NCI-H510A (cell line): ENCODE results near the gene TACC2.
"Not testable (repeated sequence)": the region's sequence is repeated elsewhere in the genome, so short reads cannot be mapped to it uniquely, and the experiment has no call there.

Experiments used
- DNase-seq: peaks from one replicate; lab custom pipeline; 2025; lab: John Stamatoyannopoulos, UW

Gene TACC2, protein sequence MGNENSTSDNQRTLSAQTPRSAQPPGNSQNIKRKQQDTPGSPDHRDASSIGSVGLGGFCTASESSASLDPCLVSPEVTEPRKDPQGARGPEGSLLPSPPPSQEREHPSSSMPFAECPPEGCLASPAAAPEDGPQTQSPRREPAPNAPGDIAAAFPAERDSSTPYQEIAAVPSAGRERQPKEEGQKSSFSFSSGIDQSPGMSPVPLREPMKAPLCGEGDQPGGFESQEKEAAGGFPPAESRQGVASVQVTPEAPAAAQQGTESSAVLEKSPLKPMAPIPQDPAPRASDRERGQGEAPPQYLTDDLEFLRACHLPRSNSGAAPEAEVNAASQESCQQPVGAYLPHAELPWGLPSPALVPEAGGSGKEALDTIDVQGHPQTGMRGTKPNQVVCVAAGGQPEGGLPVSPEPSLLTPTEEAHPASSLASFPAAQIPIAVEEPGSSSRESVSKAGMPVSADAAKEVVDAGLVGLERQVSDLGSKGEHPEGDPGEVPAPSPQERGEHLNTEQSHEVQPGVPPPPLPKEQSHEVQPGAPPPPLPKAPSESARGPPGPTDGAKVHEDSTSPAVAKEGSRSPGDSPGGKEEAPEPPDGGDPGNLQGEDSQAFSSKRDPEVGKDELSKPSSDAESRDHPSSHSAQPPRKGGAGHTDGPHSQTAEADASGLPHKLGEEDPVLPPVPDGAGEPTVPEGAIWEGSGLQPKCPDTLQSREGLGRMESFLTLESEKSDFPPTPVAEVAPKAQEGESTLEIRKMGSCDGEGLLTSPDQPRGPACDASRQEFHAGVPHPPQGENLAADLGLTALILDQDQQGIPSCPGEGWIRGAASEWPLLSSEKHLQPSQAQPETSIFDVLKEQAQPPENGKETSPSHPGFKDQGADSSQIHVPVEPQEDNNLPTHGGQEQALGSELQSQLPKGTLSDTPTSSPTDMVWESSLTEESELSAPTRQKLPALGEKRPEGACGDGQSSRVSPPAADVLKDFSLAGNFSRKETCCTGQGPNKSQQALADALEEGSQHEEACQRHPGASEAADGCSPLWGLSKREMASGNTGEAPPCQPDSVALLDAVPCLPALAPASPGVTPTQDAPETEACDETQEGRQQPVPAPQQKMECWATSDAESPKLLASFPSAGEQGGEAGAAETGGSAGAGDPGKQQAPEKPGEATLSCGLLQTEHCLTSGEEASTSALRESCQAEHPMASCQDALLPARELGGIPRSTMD (N-terminal part only)

DNA sequence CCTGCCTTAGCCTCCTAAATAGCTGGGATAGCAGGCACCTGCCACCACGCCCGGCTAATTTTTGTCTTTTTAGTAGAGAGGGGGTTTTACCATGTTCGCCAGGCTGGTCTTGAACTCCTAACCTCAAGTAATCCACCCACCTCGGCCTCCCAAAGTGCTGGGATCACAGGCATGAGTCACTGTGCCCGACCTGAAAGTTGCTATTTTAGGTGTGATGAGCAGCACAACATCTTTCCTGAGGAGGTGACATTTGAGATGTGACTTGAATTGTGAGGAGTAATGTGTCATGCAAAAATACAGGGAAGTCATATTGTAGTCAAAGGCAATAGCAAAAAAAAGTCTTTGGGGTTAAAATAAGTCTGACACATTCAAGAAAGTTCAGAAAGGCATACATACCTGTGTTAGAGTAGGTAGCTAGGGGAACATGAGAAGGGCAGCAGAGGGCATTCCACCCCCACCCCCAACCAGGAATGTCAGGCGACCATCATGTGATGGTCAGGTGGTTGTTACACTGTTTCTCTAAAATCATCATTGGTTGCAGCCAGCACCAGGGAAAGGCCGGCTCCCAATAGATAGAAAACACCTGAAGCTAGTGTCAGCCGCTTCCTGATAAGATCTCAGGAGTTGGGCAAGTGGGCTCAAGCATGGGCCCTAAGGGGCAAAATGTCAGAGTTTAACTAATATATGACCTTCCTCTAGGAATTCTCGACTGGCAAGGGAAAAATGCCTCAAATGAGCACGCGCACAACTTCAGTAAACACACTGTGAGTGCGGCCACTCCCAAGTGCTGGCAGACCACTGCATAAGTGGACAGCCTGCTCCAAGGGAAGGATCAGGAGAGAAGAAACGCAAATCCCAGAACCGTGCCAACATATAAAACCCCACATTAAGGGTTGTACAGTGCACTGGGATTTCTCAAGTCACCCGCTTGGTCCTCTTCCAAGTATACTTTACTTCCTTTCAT, at the start of gene TACC2:
TSS of gene TACC2 (plus strand) at position 803 of the 964 bp plus-strand sequence. CDS start 32,819 bp downstream, outside the sequence.
- no peak for DNase-seq

GRCh38 chr10:121941532-121941931, 47.4 kb upstream of the TACC2 start:
- no peak for DNase-seq

- DNase-seq, result no peak
Measured at GRCh38 chr10:121942749-121943416, 46.1 kb upstream of the TACC2 start.

DNA sequence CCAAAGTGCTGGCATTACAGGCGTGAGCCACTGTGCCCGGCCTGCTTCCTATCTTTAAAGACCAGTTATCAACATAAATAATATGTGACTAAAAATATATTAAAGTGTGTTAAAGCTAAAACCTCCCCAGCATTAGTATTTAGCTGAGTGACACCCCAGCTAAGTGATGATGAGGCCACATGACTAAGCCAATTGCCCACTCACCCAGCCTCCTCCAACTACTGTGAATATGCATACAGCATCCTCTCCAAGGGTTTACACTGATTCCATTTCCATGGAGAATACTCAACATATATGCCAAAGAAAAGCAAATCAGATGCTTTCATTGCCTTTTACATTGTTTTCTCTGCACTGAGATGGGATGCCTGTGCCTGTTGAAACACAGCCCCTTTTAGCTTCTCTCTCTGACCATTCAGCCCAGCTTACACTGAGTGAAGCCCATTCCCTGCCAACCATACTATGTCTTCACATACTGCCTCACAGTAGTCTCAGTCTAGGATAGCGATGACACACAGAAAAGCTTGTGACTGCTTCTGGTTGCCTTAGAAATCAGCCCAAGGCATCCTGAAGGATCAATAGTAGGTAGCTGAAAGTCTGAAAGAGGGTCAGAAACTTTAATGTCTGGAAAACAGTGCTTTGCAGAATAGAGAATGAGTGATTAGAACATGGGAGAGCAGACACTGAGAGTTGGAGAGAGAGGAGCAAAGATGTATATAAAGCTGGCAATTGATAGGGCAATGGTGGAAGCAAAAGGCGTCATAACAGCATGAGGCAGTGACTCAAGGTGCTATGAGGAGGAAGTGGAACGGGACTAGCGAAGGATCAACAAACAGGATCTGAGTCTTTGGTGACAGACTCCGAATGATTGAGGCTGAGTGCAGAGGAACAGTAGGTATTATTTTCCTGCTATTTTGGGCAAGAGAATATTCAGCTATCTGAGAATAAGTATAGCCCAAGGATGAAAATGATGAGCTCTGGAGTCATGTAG, 41.3 kb upstream of the TACC2 start:
- no peak for DNase-seq

GRCh38 chr10:121949049-121949448, 39.9 kb upstream of the TACC2 start:
- DNase-seq, result no peak

DNA sequence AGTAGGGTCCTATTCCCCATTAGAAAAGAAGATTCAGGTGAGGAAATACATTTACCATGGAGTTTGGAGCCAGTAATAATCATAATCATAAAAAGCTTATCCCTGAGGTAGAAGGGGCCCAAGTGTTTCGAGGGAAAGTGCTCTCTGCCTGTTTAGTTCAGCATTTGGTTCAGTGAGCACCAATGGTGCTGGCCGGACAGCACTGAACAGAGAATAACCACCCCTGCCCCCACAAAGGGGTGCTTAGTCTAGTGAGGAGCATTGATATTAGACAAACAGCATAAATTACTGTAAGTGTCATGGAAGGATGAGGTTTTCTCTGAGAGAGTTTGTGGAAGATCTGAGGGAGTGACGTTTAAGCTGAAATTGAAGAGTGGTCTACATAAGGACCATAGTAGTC, 39.5 kb upstream of the TACC2 start:
- no peak for DNase-seq

DNA sequence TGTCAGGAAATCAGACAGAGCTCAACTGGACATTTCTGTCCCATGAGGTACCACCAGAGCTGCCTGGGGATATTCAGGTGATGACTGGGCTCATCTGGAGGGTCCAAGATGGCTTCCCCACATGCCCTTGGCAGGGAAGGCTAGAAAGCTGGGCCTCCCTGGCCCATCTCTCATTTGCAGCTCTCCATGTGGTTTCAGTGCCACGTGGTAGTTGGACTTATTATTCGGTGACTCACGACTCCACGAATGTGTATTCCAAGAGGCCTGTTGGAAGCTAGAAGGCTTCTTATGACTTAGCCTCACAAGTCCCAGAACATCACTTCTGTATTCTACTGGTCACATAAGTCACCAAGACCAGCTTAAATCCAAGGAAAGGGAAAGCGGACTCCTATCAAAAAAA, 36.7 kb upstream of the TACC2 start:
- DNase-seq, result no peak

DNA sequence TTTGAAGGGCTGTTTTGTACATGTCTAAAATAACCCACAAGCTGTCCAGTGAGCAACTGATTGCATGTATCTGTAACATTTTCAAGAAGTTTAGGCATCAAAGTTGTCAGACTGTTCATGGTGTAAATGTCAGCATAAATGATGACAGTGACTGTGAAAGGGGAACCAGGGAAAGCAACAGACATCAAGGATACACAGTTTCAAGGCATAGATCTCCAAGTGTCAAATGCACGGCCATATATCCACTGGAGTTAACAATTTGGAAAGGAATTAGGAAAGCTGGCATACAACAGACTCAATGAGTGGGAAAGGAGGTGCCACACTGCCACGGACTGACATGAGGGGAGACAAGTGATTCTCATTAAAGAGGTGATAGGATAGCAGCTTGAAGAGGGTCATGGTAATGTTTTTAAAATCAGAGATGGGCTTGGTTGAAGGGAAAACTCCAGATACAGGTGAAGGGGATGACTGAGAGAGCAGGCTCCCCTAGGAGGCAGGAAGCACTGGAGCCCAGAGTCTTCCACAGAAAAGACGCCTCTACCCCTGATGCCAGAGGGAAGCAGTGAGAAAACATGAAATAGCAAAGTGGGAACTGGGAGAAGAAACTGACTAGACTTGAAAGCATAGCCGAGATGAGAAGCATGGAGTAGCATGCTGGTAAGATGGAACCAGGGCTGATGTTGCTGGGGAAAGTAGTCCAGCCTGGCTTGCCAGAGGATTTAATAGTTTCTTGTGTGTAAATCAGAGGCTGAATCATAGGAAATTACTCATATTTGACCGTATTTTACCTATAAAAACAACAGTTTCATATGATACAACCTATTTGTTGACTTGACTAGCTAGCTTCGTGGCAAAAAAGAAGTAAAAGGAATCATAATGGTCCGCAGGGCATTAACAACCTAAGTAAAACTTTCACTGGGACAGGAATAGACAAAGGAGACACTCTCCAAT, 32.6 kb upstream of the TACC2 start:
- DNase-seq, result no peak

- DNase-seq, result no peak
Measured at GRCh38 chr10:121959671-121960070, 29.3 kb upstream of the TACC2 start.

DNA sequence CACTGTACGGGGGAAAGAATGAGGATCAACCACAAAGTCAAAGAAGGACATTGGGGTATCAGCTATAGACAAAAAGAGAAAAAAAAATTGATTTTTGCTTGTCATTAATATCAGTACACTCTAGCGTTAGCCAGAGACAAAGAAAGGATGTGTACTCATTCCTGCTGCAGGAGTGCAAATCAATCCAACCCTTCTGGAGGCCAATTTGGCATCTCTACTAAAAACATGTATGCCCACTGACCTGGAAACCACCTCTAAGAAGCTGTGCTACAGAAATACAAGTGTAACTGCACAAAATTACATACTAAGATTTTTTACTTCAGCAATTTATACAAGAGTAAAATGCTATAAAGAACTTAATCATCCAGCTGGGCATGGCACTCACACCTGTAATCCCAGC, 27.5 kb upstream of the TACC2 start:
- no peak for DNase-seq

DNA sequence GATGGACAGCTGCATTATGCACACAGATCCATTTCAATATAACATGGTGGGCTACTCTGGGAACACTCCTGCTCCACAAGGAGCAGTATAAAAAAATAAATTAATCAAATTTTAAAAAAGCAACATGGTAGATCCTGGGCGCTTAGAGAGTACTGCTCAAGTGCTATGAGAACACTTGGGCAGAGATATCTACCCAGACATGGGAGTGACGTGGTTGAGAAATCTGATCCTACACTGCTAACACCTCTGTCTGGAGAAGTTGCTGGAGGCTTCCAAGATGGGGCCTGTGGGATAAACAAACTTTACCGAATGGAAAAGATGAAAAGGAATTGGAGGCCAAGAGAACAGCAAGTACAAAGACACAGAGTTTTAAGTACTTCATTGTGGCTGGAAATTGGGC, 23.0 kb upstream of the TACC2 start:
- no peak for DNase-seq

DNA sequence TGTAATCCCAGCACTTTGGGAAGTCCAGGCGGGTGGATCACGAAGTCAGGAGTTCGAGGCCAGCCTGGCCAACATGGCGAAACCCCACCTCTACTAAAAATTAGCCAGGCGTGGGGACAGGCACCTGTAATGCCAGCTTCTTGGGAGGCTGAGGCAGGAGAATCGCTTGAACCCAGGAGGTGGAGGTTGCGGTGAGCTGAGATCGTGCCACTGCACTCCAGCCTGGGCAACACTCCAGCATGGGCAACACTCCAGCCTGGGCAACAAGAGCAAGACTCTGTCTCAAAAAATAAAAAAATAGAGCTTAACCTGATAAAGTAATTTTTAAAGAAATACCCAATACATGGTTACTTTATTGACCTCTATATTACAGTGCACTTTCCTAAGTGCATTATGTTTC, 19.9 kb upstream of the TACC2 start:
- not testable (repeated sequence) for DNase-seq

GRCh38 chr10:121974019-121974534, 14.9 kb upstream of the TACC2 start:
- DNase-seq, result no peak

DNA sequence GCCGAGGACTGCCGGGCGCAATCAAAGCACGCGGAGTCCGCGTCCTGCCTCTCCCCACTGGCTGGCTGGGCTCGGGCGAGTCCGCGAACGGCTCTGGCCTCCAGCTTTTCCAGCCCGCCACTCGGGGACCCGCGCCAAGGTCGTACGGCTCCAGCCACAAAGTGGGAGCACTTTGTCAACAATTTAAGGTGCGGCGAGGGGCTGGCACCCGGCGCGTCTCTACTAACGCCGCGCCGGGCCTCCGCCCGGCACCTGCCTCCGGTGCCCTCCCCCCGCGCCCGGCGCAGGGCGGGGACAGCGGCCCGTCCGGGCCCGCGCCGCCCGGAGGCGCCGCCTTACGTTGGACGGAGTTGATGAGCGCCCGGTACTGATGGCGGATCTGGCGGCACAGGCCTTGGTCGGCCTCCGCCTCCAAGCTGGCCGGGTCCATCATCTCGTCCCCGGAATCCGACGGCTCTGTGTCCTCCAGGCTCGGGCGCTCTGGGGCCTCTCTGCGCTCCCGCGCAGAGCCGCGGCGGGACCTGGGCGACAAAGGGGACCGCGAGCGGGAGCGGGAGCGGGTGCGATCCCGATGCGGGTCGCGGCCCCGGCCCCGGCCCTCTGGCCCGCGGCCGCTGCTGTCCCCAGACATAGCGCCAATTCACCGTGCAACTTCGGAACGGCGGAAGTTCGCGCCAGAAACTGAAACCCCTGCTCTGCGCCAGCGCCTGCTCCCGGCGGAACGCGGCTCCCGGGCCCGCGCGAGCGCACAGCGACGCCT, 14.2 kb upstream of the TACC2 start, which contains the start of gene NSMCE4A:
TSS of gene NSMCE4A (minus strand) at position 683 of the 760 bp plus-strand sequence. CDS start at position 631, 52 bp downstream.
- DNase-seq, result peak; percentile 62

- peak; percentile 20 for DNase-seq
Measured at GRCh38 chr10:121975295-121976086, 13.5 kb upstream of the TACC2 start.

DNA sequence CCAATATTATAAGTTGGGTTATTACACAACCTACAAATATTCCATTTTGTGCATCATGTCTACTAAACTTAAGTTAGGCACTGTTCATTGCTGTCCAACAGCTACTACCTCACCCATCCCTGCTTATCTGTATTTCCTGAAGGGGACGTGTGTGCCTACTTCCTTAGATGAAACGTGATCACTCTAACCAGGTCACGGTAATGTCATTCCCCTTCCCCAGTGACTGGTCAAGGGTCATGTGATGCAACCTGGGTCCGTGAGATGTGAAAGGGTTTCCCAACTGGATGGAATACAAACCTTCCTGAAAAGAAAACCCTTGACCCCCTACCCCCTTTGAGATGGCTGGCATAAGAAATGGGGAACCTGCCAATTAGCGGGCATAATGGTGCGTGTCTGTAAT, 12.4 kb upstream of the TACC2 start:
- DNase-seq, result no peak
